AML-193 (cell line): ENCODE results near the gene GALNT7.
"Not testable (repeated sequence)": the region's sequence is repeated elsewhere in the genome, so short reads cannot be mapped to it uniquely, and the experiment has no call there.

Experiments
- DNase-seq, 2 experiments: peaks; one replicate each; lab custom pipeline; 2025; lab: John Stamatoyannopoulos, UW

GALNT7 gene

GRCh38 chr4:173167758-173168395, 734 bp upstream of the GALNT7 start:
- DNase-seq: peak; percentile 43 to 58

GRCh38 chr4:173169178-173169427, 492 bp downstream of the GALNT7 start:
- DNase-seq: no peak

GRCh38 chr4:173169428-173170181, 994 bp downstream of the GALNT7 start:
- DNase-seq: peak; percentile 48 to 66

- no peak for DNase-seq
These were observed 1.7 kb downstream of the GALNT7 start for GRCh38 chr4:173170182-173170778.

GRCh38 chr4:173171098-173171497, 2.5 kb downstream of the GALNT7 start:
- peak; percentile 55 to 56 for DNase-seq

GRCh38 chr4:173171987-173172386, 3.4 kb downstream of the GALNT7 start:
- peak; percentile 60 to 73 for DNase-seq

- DNase-seq: no peak
These were observed 5.6 kb downstream of the GALNT7 start for GRCh38 chr4:173174184-173174583.

GRCh38 chr4:173174594-173175012, 6.0 kb downstream of the GALNT7 start:
- DNase-seq: peak; percentile 51 to 63

GRCh38 chr4:173176010-173176409, 7.4 kb downstream of the GALNT7 start:
- DNase-seq: no peak

- no peak for DNase-seq
These were observed 8.6 kb downstream of the GALNT7 start for GRCh38 chr4:173177232-173177631.

GRCh38 chr4:173178144-173178543, 9.5 kb downstream of the GALNT7 start:
- DNase-seq: no peak

- no peak for DNase-seq
These were observed 13.2 kb downstream of the GALNT7 start for GRCh38 chr4:173181848-173182247.

- DNase-seq: no peak
These were observed 13.8 kb downstream of the GALNT7 start for GRCh38 chr4:173182403-173182802.

GRCh38 chr4:173183659-173184247, 15.1 kb downstream of the GALNT7 start:
- not testable (repeated sequence) for DNase-seq

- no peak for DNase-seq
These were observed 17.4 kb downstream of the GALNT7 start for GRCh38 chr4:173185847-173186510.

- no peak for DNase-seq
These were observed 19.1 kb downstream of the GALNT7 start for GRCh38 chr4:173187732-173188131.

- DNase-seq: no peak
These were observed 20.0 kb downstream of the GALNT7 start for GRCh38 chr4:173188648-173189047.

GRCh38 chr4:173189117-173189693, 20.6 kb downstream of the GALNT7 start:
- DNase-seq: no peak

GRCh38 chr4:173191623-173192041, 23.0 kb downstream of the GALNT7 start:
- DNase-seq: no peak

- peak in 1 of 2 experiments; percentile 12 for DNase-seq
These were observed 24.0 kb downstream of the GALNT7 start for GRCh38 chr4:173192375-173193162.

GRCh38 chr4:173194157-173194556, 25.5 kb downstream of the GALNT7 start:
- DNase-seq: no peak
